Astrocyte (in vitro differentiated cells and primary cell): Measurements from ENCODE around the gene TSGA10. TPM values are rescaled to one million over a fixed set of nuclear protein-coding genes. Genes with fewer than 3 reads are reported as not detected.

Source experiments
- DNase-seq: peaks from one replicate; pipeline ENCODE4 v3.0.0-alpha.2; 2010; ENCODE audit warnings: low read depth
- FAIRE-seq: peaks from 2 replicates; lab custom pipeline; 2011; peaks lifted over from hg19 to GRCh38; lab: Jason Lieb, UNC
- H2AFZ ChIP-seq: 2 replicates; pipeline ENCODE4 v1.6.0; 2012; ENCODE audit warnings: low read depth, low read length, inconsistent platforms
- H3K27ac ChIP-seq: 2 replicates; pipeline ENCODE4 v1.5.1; 2011; ENCODE audit warnings: low read depth, low read length, inconsistent platforms
- H3K27me3 ChIP-seq: 2 replicates; pipeline ENCODE4 v1.6.0; 2011; ENCODE audit warnings: low read length, inconsistent platforms; ENCODE audit not compliant: insufficient read depth
- H3K36me3 ChIP-seq: 2 replicates; pipeline ENCODE4 v1.5.1; 2011; ENCODE audit warnings: low read length, inconsistent platforms; ENCODE audit not compliant: insufficient read depth
- H3K4me1 ChIP-seq: 2 replicates; pipeline ENCODE4 v1.5.1; 2011; ENCODE audit warnings: low read length, inconsistent platforms; ENCODE audit not compliant: insufficient read depth
- H3K4me2 ChIP-seq: 2 replicates; pipeline ENCODE4 v1.6.0; 2012; ENCODE audit warnings: low read length, inconsistent platforms
- H3K4me3 ChIP-seq: 2 replicates; pipeline ENCODE4 v1.5.1; 2011; ENCODE audit warnings: low read depth, mild to moderate bottlenecking, low read length, inconsistent platforms; ENCODE audit not compliant: insufficient read depth
- H3K79me2 ChIP-seq: 2 replicates; pipeline ENCODE4 v1.6.0; 2012; ENCODE audit warnings: mild to moderate bottlenecking, low read length, inconsistent platforms; ENCODE audit not compliant: insufficient read depth
- H3K9ac ChIP-seq: 2 replicates; pipeline ENCODE4 v1.6.0; 2012; ENCODE audit warnings: mild to moderate bottlenecking, low read length, inconsistent platforms
- H3K9me3 ChIP-seq: 2 replicates; pipeline ENCODE4 v1.5.1; 2012; ENCODE audit warnings: low read depth, mild to moderate bottlenecking, low read length, inconsistent platforms; ENCODE audit not compliant: insufficient read depth
- H4K20me1 ChIP-seq: 2 replicates; pipeline ENCODE4 v1.6.0; 2012; ENCODE audit warnings: low read length, inconsistent platforms; ENCODE audit not compliant: insufficient read depth
- H3K27ac Mint-ChIP-seq: one replicate; pipeline ENCODE4 v1.8.0; 2021; ENCODE audit warnings: mild to moderate bottlenecking, mixed read lengths; ENCODE audit not compliant: unreplicated experiment
- H3K27me3 Mint-ChIP-seq: one replicate; pipeline ENCODE4 v1.8.0; 2021; ENCODE audit warnings: low read depth, mixed read lengths; ENCODE audit not compliant: unreplicated experiment
- H3K36me3 Mint-ChIP-seq: one replicate; pipeline ENCODE4 v1.8.0; 2021; ENCODE audit warnings: low read depth, mixed read lengths; ENCODE audit not compliant: unreplicated experiment
- H3K4me1 Mint-ChIP-seq: one replicate; pipeline ENCODE4 v1.8.0; 2021; ENCODE audit warnings: low read depth, mixed read lengths; ENCODE audit not compliant: unreplicated experiment
- H3K4me3 Mint-ChIP-seq: one replicate; pipeline ENCODE4 v1.8.0; 2021; ENCODE audit warnings: mild to moderate bottlenecking, moderate library complexity, mixed read lengths; ENCODE audit not compliant: unreplicated experiment
- H3K9me3 Mint-ChIP-seq: one replicate; pipeline ENCODE4 v1.8.0; 2021; ENCODE audit warnings: mild to moderate bottlenecking, mixed read lengths; ENCODE audit not compliant: unreplicated experiment
- EZH2 ChIP-seq: IDR thresholded peaks from 2 replicates; pipeline ENCODE4 v1.6.1; 2012; ENCODE audit warnings: mild to moderate bottlenecking, low read length, inconsistent platforms; ENCODE audit not compliant: insufficient read depth
- total RNA-seq: library from RNA; stranded (reverse); gene quantifications from 2 replicates; pipeline ENCODE4 v1.2.1, GENCODE V29; 2021
- TF ChIP-seq, protein P1 (sequence below): IDR thresholded peaks from 2 replicates; pipeline ENCODE4 v1.5.1; 2011; ENCODE audit warnings: low read depth, mild to moderate bottlenecking, inconsistent platforms, low read length, moderate library complexity; ENCODE audit not compliant: insufficient read depth

The TSGA10 gene
- total RNA-seq, 1 donor from 2014 or later = 3.9 TPM

DNA sequence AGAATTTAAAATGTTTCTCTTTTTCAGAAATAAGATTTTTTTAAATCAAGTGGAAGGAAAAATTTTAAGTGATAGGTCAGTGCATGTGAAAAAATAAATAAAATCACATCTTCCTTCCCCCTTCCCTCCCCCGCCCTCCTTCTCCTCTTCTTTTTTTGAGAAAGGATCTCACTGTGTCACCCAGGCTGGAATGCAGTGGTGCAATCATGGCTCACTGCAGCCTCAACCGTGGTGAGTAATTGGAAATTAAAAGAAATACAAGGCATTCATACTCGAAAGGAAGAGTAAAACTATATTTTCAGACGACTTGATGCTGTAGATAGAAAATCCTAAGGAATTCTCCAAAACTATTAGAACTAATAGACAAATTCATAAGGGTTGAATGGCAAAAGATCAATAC lies 201.8 kb downstream of the TSGA10 start:
- no peak for TF ChIP-seq EZH2
- TF ChIP-seq, protein P1, sequence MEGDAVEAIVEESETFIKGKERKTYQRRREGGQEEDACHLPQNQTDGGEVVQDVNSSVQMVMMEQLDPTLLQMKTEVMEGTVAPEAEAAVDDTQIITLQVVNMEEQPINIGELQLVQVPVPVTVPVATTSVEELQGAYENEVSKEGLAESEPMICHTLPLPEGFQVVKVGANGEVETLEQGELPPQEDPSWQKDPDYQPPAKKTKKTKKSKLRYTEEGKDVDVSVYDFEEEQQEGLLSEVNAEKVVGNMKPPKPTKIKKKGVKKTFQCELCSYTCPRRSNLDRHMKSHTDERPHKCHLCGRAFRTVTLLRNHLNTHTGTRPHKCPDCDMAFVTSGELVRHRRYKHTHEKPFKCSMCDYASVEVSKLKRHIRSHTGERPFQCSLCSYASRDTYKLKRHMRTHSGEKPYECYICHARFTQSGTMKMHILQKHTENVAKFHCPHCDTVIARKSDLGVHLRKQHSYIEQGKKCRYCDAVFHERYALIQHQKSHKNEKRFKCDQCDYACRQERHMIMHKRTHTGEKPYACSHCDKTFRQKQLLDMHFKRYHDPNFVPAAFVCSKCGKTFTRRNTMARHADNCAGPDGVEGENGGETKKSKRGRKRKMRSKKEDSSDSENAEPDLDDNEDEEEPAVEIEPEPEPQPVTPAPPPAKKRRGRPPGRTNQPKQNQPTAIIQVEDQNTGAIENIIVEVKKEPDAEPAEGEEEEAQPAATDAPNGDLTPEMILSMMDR = no peak
- H3K4me3 Mint-ChIP-seq = no peak overlapping the region
- no peak overlapping the region for H3K4me2 ChIP-seq
- FAIRE-seq = no peak
- peaks cover 39% of the 10 kb centered on the region for H3K4me1 Mint-ChIP-seq
- peaks cover 2% of the 10 kb centered on the region for H3K27me3 Mint-ChIP-seq
- no peak overlapping the region for H3K27ac ChIP-seq
- no peaks in the 10 kb centered on the region for H3K36me3 ChIP-seq
- no peaks in the 10 kb centered on the region for H3K4me1 ChIP-seq
- H3K9me3 Mint-ChIP-seq = no peaks in the 10 kb centered on the region
- DNase-seq = no peak
- no peaks in the 10 kb centered on the region for H4K20me1 ChIP-seq
- H3K9me3 ChIP-seq = no peaks in the 10 kb centered on the region
- H3K9ac ChIP-seq = no peak overlapping the region
- H3K79me2 ChIP-seq = no peaks in the 10 kb centered on the region
- no peak overlapping the region for H3K4me3 ChIP-seq
- no peaks in the 10 kb centered on the region for H3K36me3 Mint-ChIP-seq
- peak overlapping the region; percentile 95 for H3K27ac Mint-ChIP-seq
- no peak overlapping the region for H2AFZ ChIP-seq
- H3K27me3 ChIP-seq = peaks cover 9% of the 10 kb centered on the region

DNA sequence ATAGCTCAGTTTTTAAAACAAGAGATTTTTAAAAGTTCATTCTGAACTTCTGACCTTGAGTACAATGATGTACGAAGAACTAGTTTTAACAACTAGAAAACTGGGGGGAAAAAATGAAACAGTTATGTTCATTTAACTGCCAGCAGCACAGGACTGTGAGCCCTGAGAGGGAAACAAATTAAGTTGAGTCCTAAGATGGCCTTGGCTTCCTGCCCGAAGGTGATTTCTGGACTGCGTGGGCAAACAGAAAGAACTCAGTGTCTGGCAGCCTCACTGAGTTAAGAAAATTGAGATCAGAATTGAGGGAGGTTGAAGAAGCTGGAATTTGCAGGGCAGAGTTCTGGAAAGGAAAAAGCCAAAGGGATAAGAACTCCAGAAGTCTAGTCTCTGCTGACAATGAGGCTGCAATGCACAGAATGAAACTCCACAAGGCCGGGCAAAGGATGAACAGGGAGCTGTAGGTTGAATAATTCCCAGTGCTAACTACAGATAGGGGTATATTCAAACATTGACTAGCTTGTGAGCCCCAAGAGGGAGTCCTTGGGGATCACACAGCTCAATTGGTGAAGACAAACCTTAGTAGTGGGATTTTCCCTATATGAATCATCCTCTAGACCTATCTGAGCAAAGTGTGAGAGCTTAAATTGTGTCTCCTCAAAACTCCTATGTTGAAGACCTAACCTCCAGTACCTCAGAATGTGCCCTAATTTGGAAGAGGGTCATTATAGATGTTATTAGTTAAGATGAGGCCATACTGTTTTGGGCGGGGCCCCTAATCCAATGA lies 205.6 kb downstream of the TSGA10 start:
- no peaks in the 10 kb centered on the region for H3K36me3 ChIP-seq
- no peak for FAIRE-seq
- peaks cover 4% of the 10 kb centered on the region for H3K4me1 ChIP-seq
- no peak overlapping the region for H3K27ac ChIP-seq
- H3K4me1 Mint-ChIP-seq = peaks cover 66% of the 10 kb centered on the region
- H4K20me1 ChIP-seq = no peaks in the 10 kb centered on the region
- peak overlapping the region; percentile 41 for H3K27ac Mint-ChIP-seq
- H3K4me3 Mint-ChIP-seq = peak overlapping the region; percentile 25
- H3K27me3 ChIP-seq = peaks cover 18% of the 10 kb centered on the region
- H3K4me2 ChIP-seq = no peak overlapping the region
- H2AFZ ChIP-seq = no peak overlapping the region
- no peak overlapping the region for H3K4me3 ChIP-seq
- no peaks in the 10 kb centered on the region for H3K36me3 Mint-ChIP-seq
- H3K27me3 Mint-ChIP-seq = no peaks in the 10 kb centered on the region
- no peak overlapping the region for H3K9ac ChIP-seq
- H3K79me2 ChIP-seq = no peaks in the 10 kb centered on the region
- H3K9me3 ChIP-seq = no peaks in the 10 kb centered on the region
- H3K9me3 Mint-ChIP-seq = no peaks in the 10 kb centered on the region
- no peak for TF ChIP-seq EZH2
- TF ChIP-seq, protein P1 = no peak
- no peak for DNase-seq

DNA sequence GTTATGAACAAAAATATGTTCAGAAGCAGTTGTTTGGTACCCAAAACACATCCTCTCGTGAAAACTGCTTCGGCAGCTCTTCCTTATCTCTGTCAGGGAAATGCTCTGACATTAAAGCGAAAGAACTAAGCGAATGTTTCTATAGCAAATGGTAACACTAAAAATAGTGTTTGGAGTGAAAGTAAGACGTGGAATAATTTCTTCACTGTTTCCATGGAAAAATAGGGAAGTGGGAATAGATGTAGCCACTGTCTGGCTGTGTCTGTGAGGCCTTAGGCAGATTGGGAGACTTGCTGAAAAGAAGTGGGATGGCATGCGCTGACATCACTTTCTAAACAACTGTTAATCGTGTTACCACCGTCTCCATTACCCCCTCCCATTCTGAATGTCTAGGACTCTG lies 207.2 kb downstream of the TSGA10 start:
- no peak overlapping the region for H3K4me2 ChIP-seq
- no peaks in the 10 kb centered on the region for H3K36me3 ChIP-seq
- TF ChIP-seq, protein P1 = no peak
- no peak for TF ChIP-seq EZH2
- no peaks in the 10 kb centered on the region for H3K36me3 Mint-ChIP-seq
- DNase-seq (no peak), FAIRE-seq (no peak)
- H3K27ac Mint-ChIP-seq = peak overlapping the region; percentile 65
- H3K4me1 Mint-ChIP-seq = peaks cover 61% of the 10 kb centered on the region
- no peak overlapping the region for H3K9ac ChIP-seq
- no peaks in the 10 kb centered on the region for H3K9me3 ChIP-seq
- H3K9me3 Mint-ChIP-seq = no peaks in the 10 kb centered on the region
- H3K4me3 Mint-ChIP-seq = no peak overlapping the region
- no peaks in the 10 kb centered on the region for H3K27me3 Mint-ChIP-seq
- peaks cover 4% of the 10 kb centered on the region for H3K4me1 ChIP-seq
- no peaks in the 10 kb centered on the region for H3K79me2 ChIP-seq
- no peak overlapping the region for H3K27ac ChIP-seq
- H2AFZ ChIP-seq = no peak overlapping the region
- H3K27me3 ChIP-seq = peaks cover 18% of the 10 kb centered on the region
- H4K20me1 ChIP-seq = no peaks in the 10 kb centered on the region
- no peak overlapping the region for H3K4me3 ChIP-seq
